ENCODE data around the gene KIAA1958. TPM values are rescaled to one million over a fixed set of nuclear protein-coding genes. Genes with fewer than 3 reads are reported as not detected.

The KIAA1958 gene
- total and polyA plus RNA-seq, 2 of the 8 experiments (the other 6 are each of a cell fraction or from before 2014, with no cell fraction given) = 11.4 to 43.8 TPM

- TF ChIP-seq TAF7 (optimal IDR thresholded peaks at IDR 0.05; ENCODE audit: borderline replicate concordance, low read depth, low read length) (no peak), CHD1 (IDR thresholded peaks at IDR 0.05; ENCODE audit: low read depth, low read length) (no peak), RAD21 (IDR thresholded peaks at IDR 0.05 in 1 of 2, conservative IDR thresholded peaks at IDR 0.05 in 1 of 2; ENCODE audit: low read depth in 2 of 2, low read length in 2 of 2) (no peak), TEAD4 (IDR thresholded peaks at IDR 0.05; ENCODE audit: low read depth, low read length) (no peak), CTBP2 (IDR thresholded peaks at IDR 0.05; ENCODE audit: borderline replicate concordance, insufficient read depth, insufficient read length, low read length) (no peak), RNF2 (IDR thresholded peaks at IDR 0.05; ENCODE audit: borderline replicate concordance, low read depth, low read length, missing control alignments, poor library complexity, severe bottlenecking) (no peak), PHF8 (conservative IDR thresholded peaks at IDR 0.05; ENCODE audit: low read depth, low read length) (no peak), MAX (IDR thresholded peaks at IDR 0.05) (no peak)
These were observed 65.8 kb downstream of the KIAA1958 start (continued) for GRCh38 chr9:112552229-112553056.

All from H1 (cell line).